Measurements from ENCODE around the gene SPAG5. TPM values are rescaled to one million over a fixed set of nuclear protein-coding genes. Genes with fewer than 3 reads are reported as not detected.

The SPAG5 gene
- total and polyA plus RNA-seq, 2 experiments from 2014 or later: 99.6 to 104 TPM

- TF ChIP-seq, protein P1, sequence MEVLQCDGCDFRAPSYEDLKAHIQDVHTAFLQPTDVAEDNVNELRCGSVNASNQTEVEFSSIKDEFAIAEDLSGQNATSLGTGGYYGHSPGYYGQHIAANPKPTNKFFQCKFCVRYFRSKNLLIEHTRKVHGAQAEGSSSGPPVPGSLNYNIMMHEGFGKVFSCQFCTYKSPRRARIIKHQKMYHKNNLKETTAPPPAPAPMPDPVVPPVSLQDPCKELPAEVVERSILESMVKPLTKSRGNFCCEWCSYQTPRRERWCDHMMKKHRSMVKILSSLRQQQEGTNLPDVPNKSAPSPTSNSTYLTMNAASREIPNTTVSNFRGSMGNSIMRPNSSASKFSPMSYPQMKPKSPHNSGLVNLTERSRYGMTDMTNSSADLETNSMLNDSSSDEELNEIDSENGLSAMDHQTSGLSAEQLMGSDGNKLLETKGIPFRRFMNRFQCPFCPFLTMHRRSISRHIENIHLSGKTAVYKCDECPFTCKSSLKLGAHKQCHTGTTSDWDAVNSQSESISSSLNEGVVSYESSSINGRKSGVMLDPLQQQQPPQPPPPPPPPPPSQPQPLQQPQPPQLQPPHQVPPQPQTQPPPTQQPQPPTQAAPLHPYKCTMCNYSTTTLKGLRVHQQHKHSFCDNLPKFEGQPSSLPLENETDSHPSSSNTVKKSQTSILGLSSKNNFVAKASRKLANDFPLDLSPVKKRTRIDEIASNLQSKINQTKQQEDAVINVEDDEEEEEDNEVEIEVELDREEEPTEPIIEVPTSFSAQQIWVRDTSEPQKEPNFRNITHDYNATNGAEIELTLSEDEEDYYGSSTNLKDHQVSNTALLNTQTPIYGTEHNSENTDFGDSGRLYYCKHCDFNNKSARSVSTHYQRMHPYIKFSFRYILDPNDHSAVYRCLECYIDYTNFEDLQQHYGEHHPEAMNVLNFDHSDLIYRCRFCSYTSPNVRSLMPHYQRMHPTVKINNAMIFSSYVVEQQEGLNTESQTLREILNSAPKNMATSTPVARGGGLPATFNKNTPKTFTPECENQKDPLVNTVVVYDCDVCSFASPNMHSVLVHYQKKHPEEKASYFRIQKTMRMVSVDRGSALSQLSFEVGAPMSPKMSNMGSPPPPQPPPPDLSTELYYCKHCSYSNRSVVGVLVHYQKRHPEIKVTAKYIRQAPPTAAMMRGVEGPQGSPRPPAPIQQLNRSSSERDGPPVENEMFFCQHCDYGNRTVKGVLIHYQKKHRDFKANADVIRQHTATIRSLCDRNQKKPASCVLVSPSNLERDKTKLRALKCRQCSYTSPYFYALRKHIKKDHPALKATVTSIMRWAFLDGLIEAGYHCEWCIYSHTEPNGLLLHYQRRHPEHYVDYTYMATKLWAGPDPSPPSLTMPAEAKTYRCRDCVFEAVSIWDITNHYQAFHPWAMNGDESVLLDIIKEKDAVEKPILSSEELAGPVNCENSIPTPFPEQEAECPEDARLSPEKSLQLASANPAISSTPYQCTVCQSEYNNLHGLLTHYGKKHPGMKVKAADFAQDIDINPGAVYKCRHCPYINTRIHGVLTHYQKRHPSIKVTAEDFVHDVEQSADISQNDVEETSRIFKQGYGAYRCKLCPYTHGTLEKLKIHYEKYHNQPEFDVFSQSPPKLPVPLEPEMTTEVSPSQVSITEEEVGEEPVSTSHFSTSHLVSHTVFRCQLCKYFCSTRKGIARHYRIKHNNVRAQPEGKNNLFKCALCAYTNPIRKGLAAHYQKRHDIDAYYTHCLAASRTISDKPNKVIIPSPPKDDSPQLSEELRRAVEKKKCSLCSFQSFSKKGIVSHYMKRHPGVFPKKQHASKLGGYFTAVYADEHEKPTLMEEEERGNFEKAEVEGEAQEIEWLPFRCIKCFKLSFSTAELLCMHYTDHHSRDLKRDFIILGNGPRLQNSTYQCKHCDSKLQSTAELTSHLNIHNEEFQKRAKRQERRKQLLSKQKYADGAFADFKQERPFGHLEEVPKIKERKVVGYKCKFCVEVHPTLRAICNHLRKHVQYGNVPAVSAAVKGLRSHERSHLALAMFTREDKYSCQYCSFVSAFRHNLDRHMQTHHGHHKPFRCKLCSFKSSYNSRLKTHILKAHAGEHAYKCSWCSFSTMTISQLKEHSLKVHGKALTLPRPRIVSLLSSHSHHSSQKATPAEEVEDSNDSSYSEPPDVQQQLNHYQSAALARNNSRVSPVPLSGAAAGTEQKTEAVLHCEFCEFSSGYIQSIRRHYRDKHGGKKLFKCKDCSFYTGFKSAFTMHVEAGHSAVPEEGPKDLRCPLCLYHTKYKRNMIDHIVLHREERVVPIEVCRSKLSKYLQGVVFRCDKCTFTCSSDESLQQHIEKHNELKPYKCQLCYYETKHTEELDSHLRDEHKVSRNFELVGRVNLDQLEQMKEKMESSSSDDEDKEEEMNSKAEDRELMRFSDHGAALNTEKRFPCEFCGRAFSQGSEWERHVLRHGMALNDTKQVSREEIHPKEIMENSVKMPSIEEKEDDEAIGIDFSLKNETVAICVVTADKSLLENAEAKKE (CRISPR knock-in tag; IDR thresholded peaks at IDR 0.05): no peak
- no peak for TF ChIP-seq NANOG (IDR thresholded peaks at IDR 0.05; ENCODE audit: borderline replicate concordance)
These were observed at the start of gene SPAG5 (continued) for GRCh38 chr17:28598799-28599310.

GRCh38 chr17:28646039-28646754 is 47.4 kb upstream of the SPAG5 start:
- peaks cover 19% of the 10 kb centered on the region for H4K20me1 ChIP-seq (replicated peaks; ENCODE audit: insufficient read depth)
- H3K9me2 ChIP-seq (ENCODE audit: insufficient read depth): no peaks in the 10 kb centered on the region
- Mint-ChIP-seq H3K27ac (peak overlapping the region; percentile 37), H3K4me1 (peaks cover 22% of the 10 kb centered on the region), H3K4me3 (peak overlapping the region; percentile 91), H3K36me3 (ENCODE audit: low read depth) (peaks cover 54% of the 10 kb centered on the region), H3K27me3 (ENCODE audit: insufficient read depth, low read depth, poor library complexity) (peaks cover 9% of the 10 kb centered on the region), H3K9me3 (no peaks in the 10 kb centered on the region)
- no peaks in the 10 kb centered on the region for H3K27me3 ChIP-seq (ENCODE audit: insufficient read depth)
- H3K4me2 ChIP-seq: peak overlapping the region; percentile 72; the same call in 1 of the 2 replicates
- peaks cover 33% of the 10 kb centered on the region for H3K79me2 ChIP-seq (replicated peaks; ENCODE audit: insufficient read depth)
- H3F3A ChIP-seq (replicated peaks; ENCODE audit: low read depth): peaks cover 18% of the 10 kb centered on the region; the same call in 1 of the 2 replicates
- DNase-seq (ENCODE audit: low spot score) (no peak), ATAC-seq (no peak)
- no peak overlapping the region for H2AFZ ChIP-seq
- peaks cover 28% of the 10 kb centered on the region for H3K36me3 ChIP-seq (ENCODE audit: insufficient read depth)
- H3K27ac ChIP-seq (ENCODE audit: low read depth): peak overlapping the region; percentile 43
- H3K4me3 ChIP-seq: no peak overlapping the region
- peaks cover 11% of the 10 kb centered on the region; the same call in 1 of the 2 replicates for H3K4me1 ChIP-seq (ENCODE audit: insufficient read depth)
- TF ChIP-seq CREB1 (CRISPR knock-in tag; IDR thresholded peaks at IDR 0.05; ENCODE audit: low read depth) (no peak), STAT1 (IDR thresholded peaks at IDR 0.05; ENCODE audit: unreplicated experiment) (no peak), NANOG (IDR thresholded peaks at IDR 0.05; ENCODE audit: borderline replicate concordance) (no peak), ZNF331 (CRISPR knock-in tag; IDR thresholded peaks at IDR 0.05; ENCODE audit: low read depth) (no peak)
- TF ChIP-seq, protein P1 (CRISPR knock-in tag; IDR thresholded peaks at IDR 0.05): no peak

All from GM23338 (cell line).